NCI-H146 (cell line): ENCODE results near the gene KLHL24.
"Not testable (repeated sequence)": the region's sequence is repeated elsewhere in the genome, so short reads cannot be mapped to it uniquely, and the experiment has no call there.

Source experiments
- DNase-seq: peaks from one replicate; lab custom pipeline; 2025; lab: John Stamatoyannopoulos, UW

The KLHL24 gene, protein sequence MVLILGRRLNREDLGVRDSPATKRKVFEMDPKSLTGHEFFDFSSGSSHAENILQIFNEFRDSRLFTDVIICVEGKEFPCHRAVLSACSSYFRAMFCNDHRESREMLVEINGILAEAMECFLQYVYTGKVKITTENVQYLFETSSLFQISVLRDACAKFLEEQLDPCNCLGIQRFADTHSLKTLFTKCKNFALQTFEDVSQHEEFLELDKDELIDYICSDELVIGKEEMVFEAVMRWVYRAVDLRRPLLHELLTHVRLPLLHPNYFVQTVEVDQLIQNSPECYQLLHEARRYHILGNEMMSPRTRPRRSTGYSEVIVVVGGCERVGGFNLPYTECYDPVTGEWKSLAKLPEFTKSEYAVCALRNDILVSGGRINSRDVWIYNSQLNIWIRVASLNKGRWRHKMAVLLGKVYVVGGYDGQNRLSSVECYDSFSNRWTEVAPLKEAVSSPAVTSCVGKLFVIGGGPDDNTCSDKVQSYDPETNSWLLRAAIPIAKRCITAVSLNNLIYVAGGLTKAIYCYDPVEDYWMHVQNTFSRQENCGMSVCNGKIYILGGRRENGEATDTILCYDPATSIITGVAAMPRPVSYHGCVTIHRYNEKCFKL

GRCh38 chr3:183635431-183636220 is at the start of gene KLHL24:
Gene KLHL24 (plus strand): TSS chr3:183635623. CDS start chr3:183650357, 14,734 bp downstream.
- DNase-seq: peak; percentile 98

- DNase-seq: no peak
These were observed 48.9 kb upstream of the KLHL24 start for GRCh38 chr3:183586477-183586876.

DNA sequence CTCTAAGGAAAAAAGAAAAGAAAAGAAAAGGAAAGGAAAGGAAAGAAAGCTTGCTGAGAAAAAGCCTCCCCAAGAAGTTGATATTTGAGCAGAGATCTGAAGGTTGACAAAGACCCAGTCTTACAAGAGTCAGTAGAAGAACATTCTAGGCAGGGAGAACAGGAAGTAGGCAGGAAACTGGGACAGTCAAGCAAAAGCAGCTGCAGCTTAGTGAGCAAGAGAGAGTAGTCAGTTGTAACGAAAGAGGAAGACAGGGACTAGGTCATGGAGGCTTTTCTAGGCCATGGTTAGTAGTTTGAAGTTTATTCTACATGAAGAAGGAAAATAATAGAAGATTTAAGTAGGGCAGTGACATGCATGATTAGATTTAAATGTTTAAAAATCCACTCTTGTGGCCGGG is 48.1 kb upstream of the KLHL24 start:
- DNase-seq: no peak

DNA sequence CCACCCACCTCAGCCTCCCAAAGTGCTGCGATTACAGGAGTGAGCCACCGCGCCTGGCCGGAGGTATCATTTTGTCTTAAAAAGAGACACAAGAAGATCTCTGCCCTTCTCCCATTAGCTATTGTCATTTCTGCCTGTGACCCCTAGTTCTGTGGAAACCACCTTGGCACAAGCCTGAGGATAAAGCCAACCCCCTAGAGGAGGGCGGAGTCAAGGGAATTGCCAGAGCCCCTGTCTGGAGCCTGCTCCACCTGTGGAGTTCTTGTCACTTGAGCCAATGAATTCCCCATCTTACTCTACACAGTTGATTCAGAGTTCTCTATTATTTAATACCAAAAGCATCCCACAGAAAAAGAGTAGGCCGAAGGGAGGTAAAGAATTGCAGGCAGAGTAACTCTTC is 45.0 kb upstream of the KLHL24 start:
- no peak for DNase-seq

- DNase-seq: no peak
These were observed 43.4 kb upstream of the KLHL24 start for GRCh38 chr3:183591881-183592521.

GRCh38 chr3:183592821-183593220 is 42.6 kb upstream of the KLHL24 start:
- no peak for DNase-seq

DNA sequence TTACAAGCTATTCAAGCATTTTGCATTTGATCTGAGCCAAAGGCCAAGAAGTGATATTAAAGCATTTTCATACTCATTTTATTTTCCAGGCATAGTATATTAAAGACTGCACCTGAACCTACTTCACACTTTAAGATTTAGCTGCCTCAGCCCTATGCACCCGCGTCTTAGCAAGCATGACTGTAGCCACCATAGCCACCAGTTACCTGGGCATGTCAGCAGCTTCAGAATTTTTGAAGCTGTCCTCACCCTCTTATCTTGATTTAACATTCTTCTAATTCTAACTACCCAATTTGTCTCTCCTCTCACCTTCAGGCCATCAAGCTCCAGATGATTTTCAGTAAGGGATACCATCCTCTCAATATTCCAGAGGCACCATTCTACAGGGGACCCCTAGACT is 40.8 kb upstream of the KLHL24 start:
- DNase-seq: no peak

- no peak for DNase-seq
These were observed 37.5 kb upstream of the KLHL24 start for GRCh38 chr3:183597959-183598358.

GRCh38 chr3:183611326-183611725 is 24.1 kb upstream of the KLHL24 start:
- DNase-seq: not testable (repeated sequence)

- peak; percentile 37 for DNase-seq
These were observed 21.8 kb upstream of the KLHL24 start for GRCh38 chr3:183613366-183614285.

DNA sequence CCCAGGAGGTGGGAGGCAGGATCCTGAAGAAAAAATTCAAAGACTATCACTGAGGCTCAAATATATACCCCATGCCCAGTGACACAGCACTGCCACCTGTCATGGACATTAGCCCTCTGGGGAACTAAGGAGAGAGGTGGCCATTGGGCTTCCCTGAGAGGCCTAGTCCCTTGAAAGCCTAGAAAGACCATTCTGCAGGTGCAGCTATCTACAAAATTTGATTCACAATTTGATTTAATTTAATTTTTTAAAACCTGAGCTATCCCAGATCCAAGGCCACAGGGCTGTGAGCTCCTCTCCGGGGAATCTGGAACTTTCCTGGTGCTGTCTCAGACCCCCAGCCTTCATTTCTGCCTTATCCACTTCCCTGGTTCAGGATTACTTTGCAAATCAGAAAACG is 16.9 kb upstream of the KLHL24 start:
- DNase-seq: no peak

- no peak for DNase-seq
These were observed 16.4 kb upstream of the KLHL24 start for GRCh38 chr3:183619010-183619409.

DNA sequence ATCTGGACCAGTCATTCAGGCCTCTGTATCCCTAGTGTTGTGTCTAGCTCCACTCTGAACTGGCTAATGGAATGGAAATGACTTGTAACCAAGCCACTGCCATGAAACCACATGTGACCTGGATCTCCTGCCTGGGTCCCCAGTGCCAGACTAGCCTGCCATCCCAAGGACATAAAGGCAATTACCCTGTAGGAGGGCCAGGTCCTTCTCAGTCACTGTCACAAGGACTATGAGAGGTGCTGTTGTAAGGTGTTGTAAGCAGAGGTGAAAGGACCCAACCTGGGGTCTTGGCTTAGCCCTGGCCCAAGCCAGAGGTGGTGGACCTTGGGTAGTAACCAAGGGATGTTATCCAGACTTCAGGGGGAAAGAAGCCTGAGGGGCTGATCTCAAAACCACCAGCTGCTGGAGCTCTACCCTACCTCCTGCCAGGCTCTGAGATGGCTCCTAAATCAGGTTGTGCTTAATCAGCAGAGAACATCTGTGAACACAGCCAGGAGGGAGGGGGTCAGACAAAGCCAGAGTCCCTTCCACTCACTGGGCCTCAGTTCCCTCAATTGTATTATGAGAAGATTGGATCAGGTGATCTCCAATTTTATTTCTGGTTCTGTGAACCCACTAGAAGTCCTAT is 15.7 kb upstream of the KLHL24 start:
- peak; percentile 21 for DNase-seq

GRCh38 chr3:183620252-183620628 is 15.2 kb upstream of the KLHL24 start:
- DNase-seq: no peak

DNA sequence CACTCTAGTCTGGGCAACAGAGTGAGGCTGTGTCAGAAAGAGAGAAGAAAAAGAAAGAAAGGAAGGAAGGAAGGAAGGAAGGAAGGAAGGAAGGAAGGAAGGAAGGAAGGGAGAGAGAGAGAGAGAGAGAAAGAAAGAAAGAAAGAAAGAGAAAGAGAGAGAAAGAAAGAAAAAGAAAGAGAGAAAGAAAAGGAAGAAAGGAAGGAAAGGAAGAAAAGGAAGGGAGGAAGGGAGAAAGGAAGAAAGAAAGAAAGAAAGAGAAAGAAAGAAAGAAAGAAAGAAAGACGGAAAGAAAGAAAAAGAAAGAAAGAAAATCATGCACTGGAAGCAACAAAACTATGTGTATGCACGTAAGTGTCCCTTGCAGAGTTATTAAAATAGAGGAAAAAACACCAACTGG is 12.9 kb upstream of the KLHL24 start:
- not testable (repeated sequence) for DNase-seq

DNA sequence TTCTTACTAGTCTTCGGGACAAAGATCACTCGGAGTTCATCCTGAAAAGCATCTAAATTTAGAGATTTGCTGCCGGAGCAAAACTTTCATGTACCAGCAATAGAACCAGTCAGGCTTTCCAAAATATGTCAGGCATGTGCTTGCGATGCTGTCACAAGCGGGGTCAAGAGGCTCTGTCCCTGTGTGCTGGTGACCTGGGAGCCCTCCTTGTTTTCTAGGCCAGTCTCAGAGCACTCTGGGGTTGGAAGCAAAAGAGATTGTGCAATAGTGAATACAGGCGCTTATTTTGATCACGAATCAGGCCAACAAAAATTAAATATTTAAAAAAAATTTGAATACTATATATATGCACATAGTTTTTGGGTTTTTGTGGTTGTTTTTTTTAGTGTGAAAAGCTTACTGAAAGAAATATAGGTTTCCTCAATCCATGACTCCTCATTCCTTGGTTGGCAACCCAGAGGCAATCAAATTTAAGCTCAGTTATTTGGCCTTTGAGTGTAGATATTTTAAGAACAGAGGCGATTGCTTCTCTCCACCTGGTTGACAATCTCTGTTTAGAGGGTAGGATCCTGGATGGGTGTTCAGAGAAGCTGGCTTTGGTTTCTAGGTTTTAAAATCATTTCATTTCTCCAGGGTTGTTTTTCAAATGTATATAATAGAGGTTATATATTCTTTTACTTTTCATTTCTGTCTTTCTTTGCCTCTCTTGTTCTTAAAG is 8.4 kb upstream of the KLHL24 start:
- no peak for DNase-seq

DNA sequence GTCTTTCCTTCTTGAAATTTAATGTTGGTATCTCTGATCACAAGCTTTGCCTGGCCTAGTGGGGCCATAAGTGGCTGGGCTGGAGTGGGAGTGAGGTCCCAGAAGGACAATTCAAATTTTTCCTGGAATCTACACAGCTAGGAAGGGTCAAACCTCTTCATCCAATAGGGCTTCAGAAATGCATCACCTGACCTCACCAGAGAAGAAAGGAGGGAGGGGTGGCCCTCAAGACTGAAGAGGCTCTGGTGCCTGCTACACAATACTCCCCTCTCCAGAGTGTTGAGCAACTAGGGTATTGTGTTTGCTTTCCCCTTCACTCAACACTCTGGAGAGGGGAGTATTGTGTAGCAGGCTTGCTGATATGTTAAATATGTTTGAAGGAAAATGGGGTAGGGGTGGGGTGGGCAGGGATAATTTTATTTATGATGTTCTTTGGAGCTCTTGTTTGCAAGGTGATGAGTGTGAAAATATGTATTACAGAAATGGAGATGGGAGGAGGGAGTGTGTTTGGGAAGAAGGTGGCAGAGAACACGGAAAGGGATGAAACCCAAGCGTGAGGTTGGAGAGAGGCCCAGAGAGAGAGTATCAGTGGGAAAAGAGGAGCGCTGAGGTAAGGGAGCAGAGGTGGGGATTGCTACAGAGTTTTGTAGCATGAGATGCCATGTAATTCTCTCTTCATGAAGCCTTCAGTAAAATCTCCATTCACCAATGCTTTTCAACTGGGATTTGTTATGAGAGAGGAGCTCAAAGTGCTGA is 5.7 kb upstream of the KLHL24 start:
- no peak for DNase-seq

- no peak for DNase-seq
These were observed 3.7 kb upstream of the KLHL24 start for GRCh38 chr3:183631715-183632114.

DNA sequence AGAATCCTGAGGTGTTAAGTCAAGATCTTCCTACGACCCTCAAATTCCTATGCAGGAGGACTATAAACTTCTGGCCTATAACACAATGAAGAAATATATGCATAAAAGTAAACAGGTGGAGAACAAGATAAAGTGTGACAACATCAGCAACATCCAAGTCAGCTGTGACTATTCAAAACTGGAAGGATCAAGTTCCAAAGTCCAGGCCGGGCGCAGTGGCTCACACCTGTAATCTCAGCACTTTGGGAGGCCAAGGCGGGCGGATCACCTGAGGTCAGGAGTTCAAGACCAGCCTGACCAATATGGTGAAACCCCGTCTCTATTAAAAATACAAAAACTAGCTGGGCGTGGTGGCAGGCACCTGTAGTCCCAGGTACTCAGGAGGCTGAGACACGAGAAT is 2.7 kb upstream of the KLHL24 start:
- not testable (repeated sequence) for DNase-seq
